K562 treated with DMSO at 1 percent for 4 hours (cell line): Measurements from ENCODE around the gene ZNF709. TPM values are rescaled to one million over a fixed set of nuclear protein-coding genes. Genes with fewer than 3 reads are reported as not detected.

Experiments
- total RNA-seq: library from RNA; unstranded; fragments of 300-600 nt; gene quantifications from 2 replicates; pipeline ENCODE4 v1.2.3, GENCODE V29; 2022; ENCODE audit not compliant: insufficient read depth

Gene ZNF709
- total RNA-seq: 0.13 TPM in 1 of 2 replicates, not detected in the other

DNA sequence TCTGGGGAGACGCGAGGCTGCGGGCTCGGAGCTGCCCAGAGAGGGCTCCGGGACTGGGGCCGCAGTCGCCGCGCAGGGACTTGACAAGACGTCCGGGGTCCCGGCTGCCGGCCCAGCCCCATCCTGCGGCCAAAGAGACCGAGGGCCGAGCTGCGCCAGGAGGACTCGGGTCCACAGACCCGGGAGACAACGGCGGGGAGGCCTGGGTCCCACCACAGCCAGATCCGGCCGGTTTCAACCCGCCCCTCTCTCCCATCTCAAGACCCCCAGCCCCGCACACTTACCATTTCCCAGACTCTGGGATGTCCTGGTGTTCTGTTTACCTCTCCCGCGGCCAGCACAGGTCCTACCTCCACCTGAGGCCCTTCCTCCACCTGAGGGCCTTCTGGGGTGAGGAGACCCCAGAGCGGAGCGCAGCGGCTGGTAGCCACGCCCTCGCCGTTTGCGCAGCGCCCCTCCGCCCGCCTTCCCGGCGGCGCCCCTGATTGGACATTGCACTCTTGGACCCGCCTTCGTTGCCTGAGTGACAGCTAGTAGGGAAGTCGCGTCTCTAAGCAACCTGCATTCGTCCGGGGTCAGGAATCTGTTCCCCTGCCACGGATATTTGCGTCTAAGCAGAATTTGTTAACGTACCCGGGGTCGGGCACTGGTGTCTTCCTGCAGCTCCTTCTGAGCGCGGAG lies at the start of gene ZNF709:
Gene ZNF709, minus strand, starts transcription at position 446 of the 681 bp plus-strand sequence. Its CDS starts 159 bp downstream, at position 287.

DNA sequence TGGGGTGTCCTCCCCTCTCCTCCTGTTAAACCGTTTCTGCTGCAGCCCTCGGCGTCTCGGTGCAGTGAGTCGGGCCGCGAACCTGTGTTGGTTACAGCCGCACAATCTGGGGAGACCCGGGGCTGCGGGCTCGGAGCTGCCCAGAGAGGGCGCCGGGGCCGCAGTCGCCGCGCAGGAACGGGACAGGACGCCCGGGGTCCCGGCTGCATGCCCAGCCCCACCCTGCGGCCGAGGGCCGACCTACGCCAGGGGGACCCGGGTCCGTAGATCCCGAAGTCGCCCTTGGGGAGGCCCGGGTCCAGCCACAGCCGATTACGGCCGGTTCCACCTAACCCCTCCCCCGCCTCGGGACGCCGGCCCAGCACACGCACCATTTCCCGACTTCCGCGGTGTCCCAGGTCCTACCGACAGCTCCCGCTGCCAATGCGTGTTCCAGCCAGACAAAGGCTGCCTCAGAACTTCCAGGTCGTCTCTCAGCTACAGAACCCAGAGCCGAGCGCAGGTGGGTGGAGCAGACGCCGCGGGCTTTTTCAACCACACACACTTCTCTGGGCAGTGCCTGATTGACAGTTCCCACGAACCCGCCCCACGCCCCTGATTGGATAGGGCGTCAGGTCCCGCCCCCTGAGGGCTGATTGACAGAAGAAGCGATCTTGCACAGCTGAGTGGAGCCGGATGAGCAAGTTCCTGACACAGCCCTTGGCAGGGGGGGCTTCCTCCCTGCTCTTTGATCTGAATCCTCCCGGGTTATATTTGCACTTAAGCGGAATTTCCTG lies 43.9 kb downstream of the ZNF709 start, which contains the start of gene ZNF443:
Gene ZNF443, minus strand, starts transcription at position 481 of the 776 bp plus-strand sequence. Its CDS starts 107 bp downstream, at position 374.

Other genes with a start within 250 kb of the ZNF709 start
- gene ZNF44, start 189.9 kb downstream of the ZNF709 start, total RNA-seq: 3.7 and 5.3 TPM in 2 replicates
- 2.9 and 3.0 TPM in 2 replicates for gene ZNF563, start 151.2 kb downstream of the ZNF709 start, total RNA-seq
- gene ZNF442, start 119.1 kb downstream of the ZNF709 start, total RNA-seq: 1.0 and 1.5 TPM in 2 replicates
- gene ZNF799, start 83.5 kb downstream of the ZNF709 start, total RNA-seq: 5.8 and 6.1 TPM in 2 replicates
- 1.1 and 1.9 TPM in 2 replicates for gene ZNF443, start 43.8 kb downstream of the ZNF709 start, total RNA-seq
- gene ZNF564, start 66.7 kb upstream of the ZNF709 start, total RNA-seq: 2.7 and 3.2 TPM in 2 replicates
- gene ZNF490, start 126.0 kb upstream of the ZNF709 start, total RNA-seq: 1.8 TPM in 2 replicates
- gene ZNF791, start 126.1 kb upstream of the ZNF709 start, total RNA-seq: 4.7 and 5.7 TPM in 2 replicates
- 112 and 118 TPM in 2 replicates for gene MAN2B1, start 181.9 kb upstream of the ZNF709 start, total RNA-seq
- 13.2 and 16.5 TPM in 2 replicates for gene WDR83, start 182.0 kb upstream of the ZNF709 start, total RNA-seq
- 115 and 119 TPM in 2 replicates for gene DHPS, start 197.1 kb upstream of the ZNF709 start, total RNA-seq
- not detected in 2 replicates for gene GNG14, start 203.2 kb upstream of the ZNF709 start, total RNA-seq
- 9.8 and 12.8 TPM in 2 replicates for gene FBXW9, start 211.8 kb upstream of the ZNF709 start, total RNA-seq
- gene TNPO2, start 239.1 kb upstream of the ZNF709 start, total RNA-seq: 24.6 and 26.8 TPM in 2 replicates
- 429 and 468 TPM in 2 replicates for gene TRIR, start 249.9 kb upstream of the ZNF709 start, total RNA-seq